Measurements from ENCODE around the gene FAM110C.

The FAM110C gene

GRCh38 chr2:65121-65520 lies 18.8 kb upstream of the FAM110C start (continued):
- TF ChIP-seq, protein P1, sequence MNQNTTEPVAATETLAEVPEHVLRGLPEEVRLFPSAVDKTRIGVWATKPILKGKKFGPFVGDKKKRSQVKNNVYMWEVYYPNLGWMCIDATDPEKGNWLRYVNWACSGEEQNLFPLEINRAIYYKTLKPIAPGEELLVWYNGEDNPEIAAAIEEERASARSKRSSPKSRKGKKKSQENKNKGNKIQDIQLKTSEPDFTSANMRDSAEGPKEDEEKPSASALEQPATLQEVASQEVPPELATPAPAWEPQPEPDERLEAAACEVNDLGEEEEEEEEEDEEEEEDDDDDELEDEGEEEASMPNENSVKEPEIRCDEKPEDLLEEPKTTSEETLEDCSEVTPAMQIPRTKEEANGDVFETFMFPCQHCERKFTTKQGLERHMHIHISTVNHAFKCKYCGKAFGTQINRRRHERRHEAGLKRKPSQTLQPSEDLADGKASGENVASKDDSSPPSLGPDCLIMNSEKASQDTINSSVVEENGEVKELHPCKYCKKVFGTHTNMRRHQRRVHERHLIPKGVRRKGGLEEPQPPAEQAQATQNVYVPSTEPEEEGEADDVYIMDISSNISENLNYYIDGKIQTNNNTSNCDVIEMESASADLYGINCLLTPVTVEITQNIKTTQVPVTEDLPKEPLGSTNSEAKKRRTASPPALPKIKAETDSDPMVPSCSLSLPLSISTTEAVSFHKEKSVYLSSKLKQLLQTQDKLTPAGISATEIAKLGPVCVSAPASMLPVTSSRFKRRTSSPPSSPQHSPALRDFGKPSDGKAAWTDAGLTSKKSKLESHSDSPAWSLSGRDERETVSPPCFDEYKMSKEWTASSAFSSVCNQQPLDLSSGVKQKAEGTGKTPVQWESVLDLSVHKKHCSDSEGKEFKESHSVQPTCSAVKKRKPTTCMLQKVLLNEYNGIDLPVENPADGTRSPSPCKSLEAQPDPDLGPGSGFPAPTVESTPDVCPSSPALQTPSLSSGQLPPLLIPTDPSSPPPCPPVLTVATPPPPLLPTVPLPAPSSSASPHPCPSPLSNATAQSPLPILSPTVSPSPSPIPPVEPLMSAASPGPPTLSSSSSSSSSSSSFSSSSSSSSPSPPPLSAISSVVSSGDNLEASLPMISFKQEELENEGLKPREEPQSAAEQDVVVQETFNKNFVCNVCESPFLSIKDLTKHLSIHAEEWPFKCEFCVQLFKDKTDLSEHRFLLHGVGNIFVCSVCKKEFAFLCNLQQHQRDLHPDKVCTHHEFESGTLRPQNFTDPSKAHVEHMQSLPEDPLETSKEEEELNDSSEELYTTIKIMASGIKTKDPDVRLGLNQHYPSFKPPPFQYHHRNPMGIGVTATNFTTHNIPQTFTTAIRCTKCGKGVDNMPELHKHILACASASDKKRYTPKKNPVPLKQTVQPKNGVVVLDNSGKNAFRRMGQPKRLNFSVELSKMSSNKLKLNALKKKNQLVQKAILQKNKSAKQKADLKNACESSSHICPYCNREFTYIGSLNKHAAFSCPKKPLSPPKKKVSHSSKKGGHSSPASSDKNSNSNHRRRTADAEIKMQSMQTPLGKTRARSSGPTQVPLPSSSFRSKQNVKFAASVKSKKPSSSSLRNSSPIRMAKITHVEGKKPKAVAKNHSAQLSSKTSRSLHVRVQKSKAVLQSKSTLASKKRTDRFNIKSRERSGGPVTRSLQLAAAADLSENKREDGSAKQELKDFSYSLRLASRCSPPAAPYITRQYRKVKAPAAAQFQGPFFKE (tag by site-specific recombination; IDR thresholded peaks at IDR 0.05; ENCODE audit: borderline replicate concordance): no peak
- TF ChIP-seq ZNF610 (tag by site-specific recombination; IDR thresholded peaks at IDR 0.05; ENCODE audit: borderline replicate concordance) (no peak), ZNF501 (tag by site-specific recombination; IDR thresholded peaks at IDR 0.05) (no peak), RBAK (tag by site-specific recombination; IDR thresholded peaks at IDR 0.05) (no peak)

DNA sequence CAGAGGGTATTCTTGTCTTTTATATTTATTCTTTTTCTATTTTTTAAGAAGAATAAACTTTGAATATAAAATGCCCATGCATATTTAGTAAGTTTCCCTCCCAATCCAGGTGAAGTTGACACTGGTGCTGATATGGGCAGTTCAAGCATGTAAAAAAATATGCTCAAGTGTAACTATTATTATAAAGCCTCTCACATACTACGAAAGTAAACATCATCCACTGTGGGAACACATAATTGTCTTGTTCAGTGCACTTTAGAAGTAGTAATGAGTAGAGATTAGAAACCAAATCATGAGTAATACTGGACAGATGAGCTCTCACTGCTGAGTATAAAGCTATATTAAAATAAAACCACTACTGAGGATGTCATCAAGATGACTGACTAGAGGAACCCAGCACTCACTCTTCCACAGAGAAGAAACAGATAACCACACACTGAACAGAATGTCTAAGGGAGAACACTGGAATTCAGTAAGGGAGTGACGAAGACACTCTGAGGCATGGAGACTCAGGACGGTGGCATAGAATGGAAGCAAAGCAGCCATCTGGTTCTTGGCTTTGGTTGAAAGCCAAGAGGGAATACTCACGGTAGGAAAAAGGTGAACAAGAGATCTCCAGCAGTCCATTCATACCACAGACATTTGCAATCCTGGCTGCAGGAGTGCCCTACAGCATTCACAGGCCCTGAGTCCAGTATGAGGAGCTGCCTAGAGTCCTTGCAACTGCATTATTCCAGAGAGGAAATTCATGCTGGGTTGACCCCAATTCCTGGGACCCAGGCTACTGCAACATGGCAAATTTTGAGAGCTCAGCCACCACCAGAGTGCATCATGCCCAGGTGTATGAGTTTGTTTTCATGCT lies 9.5 kb upstream of the FAM110C start:
- Histone ChIP-seq H3K4me3 (ENCODE audit: low read depth, low read length) (no peak overlapping the region), H3K9me3 (ENCODE audit: control insufficient read depth, insufficient read depth, low read depth, low read length) (peaks cover 3% of the 10 kb centered on the region; the same call in 1 of the 2 replicates), H3K4me1 (ENCODE audit: control insufficient read depth, insufficient read depth, low read length) (no peaks in the 10 kb centered on the region), H3K36me3 (ENCODE audit: control insufficient read depth in 2 of 2, insufficient read depth in 1 of 2, low read length in 2 of 2) (no peaks in the 10 kb centered on the region), H3K27ac (ENCODE audit: extremely low read depth, low read depth, low read length) (no peak overlapping the region)
- ChIA-PET POLR2A (no interaction called here), CTCF (interaction anchor here (0.6 kb wide), 1 partner anchor 106 kb away, joined by 4 read pairs; no protein-coding TSS in a partner anchor)
- TF ChIP-seq ZNF510 (tag by site-specific recombination; IDR thresholded peaks at IDR 0.05; ENCODE audit: insufficient replicate concordance) (no peak), FEZF1 (tag by site-specific recombination; IDR thresholded peaks at IDR 0.05) (no peak), ZNF221 (tag by site-specific recombination; IDR thresholded peaks at IDR 0.05; ENCODE audit: borderline replicate concordance) (no peak), ZNF639 (tag by site-specific recombination; IDR thresholded peaks at IDR 0.05) (no peak), ZBTB1 (tag by site-specific recombination; IDR thresholded peaks at IDR 0.05) (no peak)
- TF ChIP-seq, protein P2, sequence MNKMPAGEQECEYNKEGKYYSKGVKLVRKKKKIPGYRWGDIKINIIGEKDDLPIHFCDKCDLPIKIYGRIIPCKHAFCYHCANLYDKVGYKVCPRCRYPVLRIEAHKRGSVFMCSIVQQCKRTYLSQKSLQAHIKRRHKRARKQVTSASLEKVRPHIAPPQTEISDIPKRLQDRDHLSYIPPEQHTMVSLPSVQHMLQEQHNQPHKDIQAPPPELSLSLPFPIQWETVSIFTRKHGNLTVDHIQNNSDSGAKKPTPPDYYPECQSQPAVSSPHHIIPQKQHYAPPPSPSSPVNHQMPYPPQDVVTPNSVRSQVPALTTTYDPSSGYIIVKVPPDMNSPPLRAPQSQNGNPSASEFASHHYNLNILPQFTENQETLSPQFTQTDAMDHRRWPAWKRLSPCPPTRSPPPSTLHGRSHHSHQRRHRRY (tag by site-specific recombination; IDR thresholded peaks at IDR 0.05): no peak

- Histone ChIP-seq H3K4me1 (ENCODE audit: control insufficient read depth, insufficient read depth, low read length) (no peaks in the 10 kb centered on the region), H3K36me3 (ENCODE audit: control insufficient read depth in 2 of 2, insufficient read depth in 1 of 2, low read length in 2 of 2) (no peaks in the 10 kb centered on the region), H3K4me3 (ENCODE audit: low read depth, low read length) (no peak overlapping the region), H3K9me3 (ENCODE audit: control insufficient read depth, insufficient read depth, low read depth, low read length) (no peaks in the 10 kb centered on the region), H3K27ac (ENCODE audit: extremely low read depth, low read depth, low read length) (no peak overlapping the region)
- ChIA-PET POLR2A (no interaction called here), CTCF (interaction anchor here (0.7 kb wide), 1 partner anchor 64 kb away, joined by 4 read pairs; no protein-coding TSS in a partner anchor)
- TF ChIP-seq ZNF202 (tag by site-specific recombination; IDR thresholded peaks at IDR 0.05; ENCODE audit: borderline replicate concordance) (no peak), ZNF266 (tag by site-specific recombination; IDR thresholded peaks at IDR 0.05; ENCODE audit: low read depth) (no peak), SP3 (tag by site-specific recombination; IDR thresholded peaks at IDR 0.05) (no peak), ZNF366 (tag by site-specific recombination; conservative IDR thresholded peaks at IDR 0.05) (no peak), ZNF692 (tag by site-specific recombination; IDR thresholded peaks at IDR 0.05) (no peak), ZIC2 (tag by site-specific recombination; IDR thresholded peaks at IDR 0.05) (no peak), ZNF658 (tag by site-specific recombination; IDR thresholded peaks at IDR 0.05) (no peak)
- TF ChIP-seq, protein P3, sequence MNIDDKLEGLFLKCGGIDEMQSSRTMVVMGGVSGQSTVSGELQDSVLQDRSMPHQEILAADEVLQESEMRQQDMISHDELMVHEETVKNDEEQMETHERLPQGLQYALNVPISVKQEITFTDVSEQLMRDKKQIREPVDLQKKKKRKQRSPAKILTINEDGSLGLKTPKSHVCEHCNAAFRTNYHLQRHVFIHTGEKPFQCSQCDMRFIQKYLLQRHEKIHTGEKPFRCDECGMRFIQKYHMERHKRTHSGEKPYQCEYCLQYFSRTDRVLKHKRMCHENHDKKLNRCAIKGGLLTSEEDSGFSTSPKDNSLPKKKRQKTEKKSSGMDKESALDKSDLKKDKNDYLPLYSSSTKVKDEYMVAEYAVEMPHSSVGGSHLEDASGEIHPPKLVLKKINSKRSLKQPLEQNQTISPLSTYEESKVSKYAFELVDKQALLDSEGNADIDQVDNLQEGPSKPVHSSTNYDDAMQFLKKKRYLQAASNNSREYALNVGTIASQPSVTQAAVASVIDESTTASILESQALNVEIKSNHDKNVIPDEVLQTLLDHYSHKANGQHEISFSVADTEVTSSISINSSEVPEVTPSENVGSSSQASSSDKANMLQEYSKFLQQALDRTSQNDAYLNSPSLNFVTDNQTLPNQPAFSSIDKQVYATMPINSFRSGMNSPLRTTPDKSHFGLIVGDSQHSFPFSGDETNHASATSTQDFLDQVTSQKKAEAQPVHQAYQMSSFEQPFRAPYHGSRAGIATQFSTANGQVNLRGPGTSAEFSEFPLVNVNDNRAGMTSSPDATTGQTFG (tag by site-specific recombination; IDR thresholded peaks at IDR 0.05; ENCODE audit: borderline replicate concordance): no peak
Measured at GRCh38 chr2:51613-52012, 5.3 kb upstream of the FAM110C start.
